K562 (cell line): ENCODE data around the gene TMEM139. TPM values are rescaled to one million over a fixed set of nuclear protein-coding genes. Genes with fewer than 3 reads are reported as not detected.

Experiments
- BCOR ChIP-seq: fragments of 450-650 bp; IDR thresholded peaks from 2 replicates; pipeline ENCODE4 v1.6.1; 2016
- CBX5 ChIP-seq: IDR thresholded peaks from 2 replicates; pipeline ENCODE4 v1.6.1; 2014; ENCODE audit warnings: low read depth, borderline replicate concordance
- ELF4 ChIP-seq: fragments of 450-650 bp; formaldehyde crosslinking; IDR thresholded peaks from 2 replicates; pipeline ENCODE4 v1.4.0; 2022; ENCODE audit warnings: missing genetic modification characterization
- MAFG ChIP-seq: fragments of 450-650 bp; conservative IDR thresholded peaks from 2 replicates; pipeline ENCODE4 v1.6.1; 2016; ENCODE audit warnings: missing genetic modification characterization, missing compliant biosample characterization
- MIER1 ChIP-seq: fragments of 450-650 bp; IDR thresholded peaks from 2 replicates; pipeline ENCODE4 v1.6.1; 2016; ENCODE audit warnings: antibody characterized with exemption, mild to moderate bottlenecking, low read depth
- NR2C2 ChIP-seq, 2 experiments: fragments of 200-800 bp in 1 of 2; sonication (Bioruptor generic) in 1 of 2; sonication (generic) in 1 of 2; formaldehyde crosslinking in 1 of 2; IDR thresholded peaks; 2 replicates each; pipeline versions ENCODE4 v1.6.1 to v1.8.0; 2016 to 2022; ENCODE audit warnings: mild to moderate bottlenecking in 1 of 2, missing compliant biosample characterization in 1 of 2, missing genetic modification characterization in 1 of 2, missing genetic modification reagents in 1 of 2
- PML ChIP-seq: IDR thresholded peaks from 2 replicates; pipeline ENCODE4 v1.6.1; 2012; ENCODE audit warnings: low read length, inconsistent platforms
- POLR2AphosphoS5 ChIP-seq: IDR thresholded peaks from 2 replicates; pipeline ENCODE4 v1.6.1; 2011; ENCODE audit warnings: mild to moderate bottlenecking, low read depth, low read length, moderate library complexity; ENCODE audit not compliant: control insufficient read depth, insufficient read depth
- TRIM28 ChIP-seq: fragments of 450-650 bp; IDR thresholded peaks from 2 replicates; pipeline ENCODE4 v1.6.1; 2017
- YBX1 ChIP-seq: fragments of 450-650 bp; IDR thresholded peaks from 2 replicates; pipeline ENCODE4 v1.7.1; 2016; ENCODE audit warnings: mild to moderate bottlenecking
- ZNF282 ChIP-seq: sonication (generic); formaldehyde crosslinking; IDR thresholded peaks from 2 replicates; pipeline ENCODE4 v1.8.1; 2023; ENCODE audit warnings: missing genetic modification reagents
- ZNF408 ChIP-seq: fragments of 250-450 bp; sonication (Bioruptor Pico); IDR thresholded peaks from 2 replicates; pipeline ENCODE4 v1.4.0; 2020; ENCODE audit warnings: low read depth, mild to moderate bottlenecking, moderate library complexity
- ZNF41 ChIP-seq: fragments of 250-450 bp; sonication (Bioruptor Pico); conservative IDR thresholded peaks from 2 replicates; pipeline ENCODE4 v1.4.0; 2020; ENCODE audit warnings: mild to moderate bottlenecking
- ZNF445 ChIP-seq: fragments of 250-450 bp; sonication (Bioruptor Pico); IDR thresholded peaks from 2 replicates; pipeline ENCODE4 v1.4.0; 2020; ENCODE audit warnings: low read depth, mild to moderate bottlenecking, moderate library complexity
- ZNF584 ChIP-seq: fragments of 200-800 bp; sonication (Bioruptor generic); IDR thresholded peaks from 2 replicates; pipeline ENCODE4 v1.6.1; 2016; ENCODE audit warnings: low read depth, mild to moderate bottlenecking, missing genetic modification characterization, missing compliant biosample characterization
- polyA plus RNA-seq, 8 experiments: library from polyadenylated mRNA; depleted of rRNA in 4 of 8; stranded (reverse) in 5 of 8; unstranded in 3 of 8; fragments of >200 nt; fragmentation: Nextera tagmentation in 2 of 8; fragmentation: Illumina TruSeq in 1 of 8; extraction: Ambion mirVana in 2 of 8; extraction: Trizol in 1 of 8; gene quantifications; 2 replicates each; pipeline versions ENCODE4 v1.2.1 to v1.2.3, GENCODE V29; 2011 to 2014; ENCODE audit warnings: inconsistent platforms in 1 of 8, missing spikeins in 1 of 8
- total RNA-seq, 7 experiments: library from RNA; depleted of rRNA in 6 of 7; stranded (reverse); fragments of >200 nt in 6 of 7; fragmentation: Illumina TruSeq in 2 of 7; extraction: Trizol in 2 of 7; gene quantifications; 2 replicates each; pipeline versions ENCODE4 v1.2.1 to v1.2.3, GENCODE V29; 2011 to 2021; ENCODE audit warnings: low replicate concordance in 1 of 7
- TF ChIP-seq, protein P1 (sequence below): fragments of 150-350 bp; IDR thresholded peaks from 2 replicates; pipeline ENCODE4 v1.6.1; 2014; ENCODE audit warnings: low read depth, mild to moderate bottlenecking, low read length, borderline replicate concordance

TMEM139 gene
- total and polyA plus RNA-seq, 9 of the 15 experiments (the other 6 are each of a cell fraction or from before 2014, with no cell fraction given) = 0.27 to 1.8 (median 0.79) TPM

DNA sequence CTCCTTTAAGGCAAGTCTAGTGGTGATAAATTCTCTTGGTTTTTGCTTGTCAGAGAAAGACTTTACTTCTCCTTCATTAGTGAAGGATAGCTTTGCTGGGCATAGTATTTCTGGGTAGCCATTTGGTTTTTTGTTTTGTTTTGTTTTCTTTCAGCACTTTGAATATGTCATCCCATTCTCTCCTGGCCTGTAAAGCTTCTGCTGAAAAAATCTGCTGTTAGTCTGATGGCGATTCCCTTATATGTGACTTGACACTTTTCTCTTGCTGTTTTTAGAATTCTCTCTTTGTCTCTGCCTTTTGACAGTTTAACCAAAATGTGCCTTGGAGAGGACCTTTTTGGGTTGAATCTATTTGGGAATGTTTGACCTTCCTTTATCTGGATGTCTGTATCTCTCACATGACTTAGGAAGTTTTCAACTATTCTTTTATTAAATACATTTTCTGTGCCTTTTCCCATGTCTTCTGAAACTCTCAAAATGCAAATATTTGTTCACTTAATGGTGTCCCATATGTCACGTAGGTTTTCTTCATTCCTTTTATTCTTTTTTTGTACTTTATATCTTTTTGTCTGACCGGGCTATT, 48.3 kb upstream of the TMEM139 start (continued):
- TF ChIP-seq, protein P1, sequence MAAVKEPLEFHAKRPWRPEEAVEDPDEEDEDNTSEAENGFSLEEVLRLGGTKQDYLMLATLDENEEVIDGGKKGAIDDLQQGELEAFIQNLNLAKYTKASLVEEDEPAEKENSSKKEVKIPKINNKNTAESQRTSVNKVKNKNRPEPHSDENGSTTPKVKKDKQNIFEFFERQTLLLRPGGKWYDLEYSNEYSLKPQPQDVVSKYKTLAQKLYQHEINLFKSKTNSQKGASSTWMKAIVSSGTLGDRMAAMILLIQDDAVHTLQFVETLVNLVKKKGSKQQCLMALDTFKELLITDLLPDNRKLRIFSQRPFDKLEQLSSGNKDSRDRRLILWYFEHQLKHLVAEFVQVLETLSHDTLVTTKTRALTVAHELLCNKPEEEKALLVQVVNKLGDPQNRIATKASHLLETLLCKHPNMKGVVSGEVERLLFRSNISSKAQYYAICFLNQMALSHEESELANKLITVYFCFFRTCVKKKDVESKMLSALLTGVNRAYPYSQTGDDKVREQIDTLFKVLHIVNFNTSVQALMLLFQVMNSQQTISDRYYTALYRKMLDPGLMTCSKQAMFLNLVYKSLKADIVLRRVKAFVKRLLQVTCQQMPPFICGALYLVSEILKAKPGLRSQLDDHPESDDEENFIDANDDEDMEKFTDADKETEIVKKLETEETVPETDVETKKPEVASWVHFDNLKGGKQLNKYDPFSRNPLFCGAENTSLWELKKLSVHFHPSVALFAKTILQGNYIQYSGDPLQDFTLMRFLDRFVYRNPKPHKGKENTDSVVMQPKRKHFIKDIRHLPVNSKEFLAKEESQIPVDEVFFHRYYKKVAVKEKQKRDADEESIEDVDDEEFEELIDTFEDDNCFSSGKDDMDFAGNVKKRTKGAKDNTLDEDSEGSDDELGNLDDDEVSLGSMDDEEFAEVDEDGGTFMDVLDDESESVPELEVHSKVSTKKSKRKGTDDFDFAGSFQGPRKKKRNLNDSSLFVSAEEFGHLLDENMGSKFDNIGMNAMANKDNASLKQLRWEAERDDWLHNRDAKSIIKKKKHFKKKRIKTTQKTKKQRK = no peak
- TF ChIP-seq CBX5 (peak; percentile 57; the same call in 1 of the 2 replicates), BCOR (no peak), MAFG (peak; percentile 13; the same call in 1 of the 2 replicates), ZNF445 (CRISPR knock-in tag) (no peak), PML (no peak), YBX1 (no peak), NR2C2 (CRISPR knock-in tag; IDR thresholded peaks at IDR 0.05) (no peak), NR2C2 (tag; IDR thresholded peaks at IDR 0.05) (no peak), ZNF41 (CRISPR knock-in tag) (no peak), ELF4 (CRISPR knock-in tag) (no peak), ZNF584 (CRISPR knock-in tag) (no peak), TRIM28 (peak; percentile 87), ZNF408 (no peak), MIER1 (no peak), POLR2AphosphoS5 (no peak), ZNF282 (CRISPR knock-in tag) (no peak)
- TF ChIP-seq, all 486 proteins: peak for 3
